ENCODE results near the gene LECT2. TPM values are rescaled to one million over a fixed set of nuclear protein-coding genes. Genes with fewer than 3 reads are reported as not detected.

LECT2 gene
- total RNA-seq, 1 donor from 2014 or later, result not detected

GRCh38 chr5:135901633-135902032, 53.1 kb downstream of the LECT2 start:
- Mint-ChIP-seq H3K4me1 (no peaks in the 10 kb centered on the region), H3K27me3 (ENCODE audit: insufficient read depth, low read depth) (no peaks in the 10 kb centered on the region), H3K9me3 (no peaks in the 10 kb centered on the region), H3K36me3 (no peaks in the 10 kb centered on the region), H3K4me3 (no peak overlapping the region), H3K27ac (no peak overlapping the region)
- no peaks in the 10 kb centered on the region for H3F3A ChIP-seq (ENCODE audit: low read depth)
- no peak overlapping the region for H2AFZ ChIP-seq (replicated peaks)
- H3K4me3 ChIP-seq, result no peak overlapping the region
- H3K9me3 ChIP-seq (ENCODE audit: low read depth), result no peaks in the 10 kb centered on the region
- H3K9ac ChIP-seq, result no peak overlapping the region
- no peak overlapping the region for H3K4me2 ChIP-seq
- no peaks in the 10 kb centered on the region for H4K20me1 ChIP-seq (ENCODE audit: low read depth)
- TF ChIP-seq, protein P1, sequence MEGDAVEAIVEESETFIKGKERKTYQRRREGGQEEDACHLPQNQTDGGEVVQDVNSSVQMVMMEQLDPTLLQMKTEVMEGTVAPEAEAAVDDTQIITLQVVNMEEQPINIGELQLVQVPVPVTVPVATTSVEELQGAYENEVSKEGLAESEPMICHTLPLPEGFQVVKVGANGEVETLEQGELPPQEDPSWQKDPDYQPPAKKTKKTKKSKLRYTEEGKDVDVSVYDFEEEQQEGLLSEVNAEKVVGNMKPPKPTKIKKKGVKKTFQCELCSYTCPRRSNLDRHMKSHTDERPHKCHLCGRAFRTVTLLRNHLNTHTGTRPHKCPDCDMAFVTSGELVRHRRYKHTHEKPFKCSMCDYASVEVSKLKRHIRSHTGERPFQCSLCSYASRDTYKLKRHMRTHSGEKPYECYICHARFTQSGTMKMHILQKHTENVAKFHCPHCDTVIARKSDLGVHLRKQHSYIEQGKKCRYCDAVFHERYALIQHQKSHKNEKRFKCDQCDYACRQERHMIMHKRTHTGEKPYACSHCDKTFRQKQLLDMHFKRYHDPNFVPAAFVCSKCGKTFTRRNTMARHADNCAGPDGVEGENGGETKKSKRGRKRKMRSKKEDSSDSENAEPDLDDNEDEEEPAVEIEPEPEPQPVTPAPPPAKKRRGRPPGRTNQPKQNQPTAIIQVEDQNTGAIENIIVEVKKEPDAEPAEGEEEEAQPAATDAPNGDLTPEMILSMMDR (IDR thresholded peaks at IDR 0.05), result no peak
- TF ChIP-seq EZH2 (IDR thresholded peaks at IDR 0.05), result no peak
- TF ChIP-seq EZH2phosphoT487 (IDR thresholded peaks at IDR 0.05), result no peak
- no peaks in the 10 kb centered on the region for H3K79me2 ChIP-seq (ENCODE audit: low read depth)
- no peak overlapping the region for H3K27ac ChIP-seq
- no peak for DNase-seq (ENCODE audit: low spot score)
- H3K36me3 ChIP-seq, result no peaks in the 10 kb centered on the region
- H3K4me1 ChIP-seq, result no peaks in the 10 kb centered on the region
- peaks cover 69% of the 10 kb centered on the region for H3K27me3 ChIP-seq

- Histone ChIP-seq H3F3A (ENCODE audit: low read depth) (no peaks in the 10 kb centered on the region), H3K27ac (no peak overlapping the region)
- no peak for DNase-seq (ENCODE audit: low spot score)
These were observed 54.5 kb downstream of the LECT2 start for GRCh38 chr5:135900276-135900675.

GRCh38 chr5:135898651-135899050, 56.1 kb downstream of the LECT2 start:
- H3K4me3 ChIP-seq, result no peak overlapping the region
- H3K27me3 ChIP-seq, result peaks cover 53% of the 10 kb centered on the region
- H3K79me2 ChIP-seq (ENCODE audit: low read depth), result no peaks in the 10 kb centered on the region
- no peaks in the 10 kb centered on the region for H3K4me1 Mint-ChIP-seq
- H3K36me3 ChIP-seq, result no peaks in the 10 kb centered on the region
- H3K4me1 ChIP-seq, result no peaks in the 10 kb centered on the region
- TF ChIP-seq, protein P1 (IDR thresholded peaks at IDR 0.05), result no peak
- TF ChIP-seq EZH2phosphoT487 (IDR thresholded peaks at IDR 0.05) (no peak), EZH2 (IDR thresholded peaks at IDR 0.05) (no peak)
- DNase-seq (ENCODE audit: low spot score), result no peak
- H3K36me3 Mint-ChIP-seq, result no peaks in the 10 kb centered on the region
- H3K27ac ChIP-seq, result no peak overlapping the region
- no peaks in the 10 kb centered on the region for H3F3A ChIP-seq (ENCODE audit: low read depth)
- no peaks in the 10 kb centered on the region for H3K9me3 Mint-ChIP-seq
- H3K9me3 ChIP-seq (ENCODE audit: low read depth), result no peaks in the 10 kb centered on the region
- no peak overlapping the region for H3K4me2 ChIP-seq
- no peak overlapping the region for H3K27ac Mint-ChIP-seq
- H2AFZ ChIP-seq (replicated peaks), result no peak overlapping the region
- H3K9ac ChIP-seq, result no peak overlapping the region
- H3K4me3 Mint-ChIP-seq, result no peak overlapping the region
- H3K27me3 Mint-ChIP-seq (ENCODE audit: insufficient read depth, low read depth), result no peaks in the 10 kb centered on the region
- H4K20me1 ChIP-seq (ENCODE audit: low read depth), result no peaks in the 10 kb centered on the region

More at GRCh38 chr5:135900276-135900675, 54.5 kb downstream of the LECT2 start:
- no peak overlapping the region for H3K9ac ChIP-seq
- no peaks in the 10 kb centered on the region for H3K79me2 ChIP-seq (ENCODE audit: low read depth)
- Mint-ChIP-seq H3K9me3 (no peaks in the 10 kb centered on the region), H3K4me3 (no peak overlapping the region), H3K27ac (no peak overlapping the region), H3K36me3 (no peaks in the 10 kb centered on the region), H3K27me3 (ENCODE audit: insufficient read depth, low read depth) (no peaks in the 10 kb centered on the region), H3K4me1 (no peaks in the 10 kb centered on the region)
- H3K27me3 ChIP-seq, result peaks cover 66% of the 10 kb centered on the region
- no peaks in the 10 kb centered on the region for H3K36me3 ChIP-seq
- no peaks in the 10 kb centered on the region for H3K9me3 ChIP-seq (ENCODE audit: low read depth)
- H4K20me1 ChIP-seq (ENCODE audit: low read depth), result no peaks in the 10 kb centered on the region
- H3K4me3 ChIP-seq, result no peak overlapping the region
- H2AFZ ChIP-seq (replicated peaks), result no peak overlapping the region
- TF ChIP-seq EZH2 (IDR thresholded peaks at IDR 0.05) (no peak), EZH2phosphoT487 (IDR thresholded peaks at IDR 0.05) (no peak)
- TF ChIP-seq, protein P1 (IDR thresholded peaks at IDR 0.05), result no peak
- H3K4me1 ChIP-seq, result no peaks in the 10 kb centered on the region
- H3K4me2 ChIP-seq, result no peak overlapping the region

Other genes starting within 250 kb of the LECT2 start
- gene SLC25A48, start 120.3 kb downstream of the LECT2 start, total RNA-seq (ENCODE audit: low replicate concordance), result not detected in 2 replicates
- gene IL9, start 59.1 kb downstream of the LECT2 start, total RNA-seq (ENCODE audit: low replicate concordance), result not detected in 2 replicates
- gene TGFBI, start 74.0 kb upstream of the LECT2 start, total RNA-seq (ENCODE audit: low replicate concordance), result 9.5 and 16.4 TPM in 2 replicates
- gene SMAD5, start 177.9 kb upstream of the LECT2 start, total RNA-seq (ENCODE audit: low replicate concordance), result 75.0 and 102 TPM in 2 replicates
- gene SMIM32, start 238.2 kb upstream of the LECT2 start, total RNA-seq (ENCODE audit: low replicate concordance), result 0.13 and 0.25 TPM in 2 replicates

Measured in neural progenitor cell (in vitro differentiated cells).